ENCODE measurements around the gene TMED1.
A peak's percentile ranks its signal among the peaks of the same experiment; 100 is the strongest.
"Not testable (repeated sequence)": the region's sequence is repeated elsewhere in the genome, so short reads cannot be mapped to it uniquely, and the experiment has no call there.

The TMED1 gene

DNA sequence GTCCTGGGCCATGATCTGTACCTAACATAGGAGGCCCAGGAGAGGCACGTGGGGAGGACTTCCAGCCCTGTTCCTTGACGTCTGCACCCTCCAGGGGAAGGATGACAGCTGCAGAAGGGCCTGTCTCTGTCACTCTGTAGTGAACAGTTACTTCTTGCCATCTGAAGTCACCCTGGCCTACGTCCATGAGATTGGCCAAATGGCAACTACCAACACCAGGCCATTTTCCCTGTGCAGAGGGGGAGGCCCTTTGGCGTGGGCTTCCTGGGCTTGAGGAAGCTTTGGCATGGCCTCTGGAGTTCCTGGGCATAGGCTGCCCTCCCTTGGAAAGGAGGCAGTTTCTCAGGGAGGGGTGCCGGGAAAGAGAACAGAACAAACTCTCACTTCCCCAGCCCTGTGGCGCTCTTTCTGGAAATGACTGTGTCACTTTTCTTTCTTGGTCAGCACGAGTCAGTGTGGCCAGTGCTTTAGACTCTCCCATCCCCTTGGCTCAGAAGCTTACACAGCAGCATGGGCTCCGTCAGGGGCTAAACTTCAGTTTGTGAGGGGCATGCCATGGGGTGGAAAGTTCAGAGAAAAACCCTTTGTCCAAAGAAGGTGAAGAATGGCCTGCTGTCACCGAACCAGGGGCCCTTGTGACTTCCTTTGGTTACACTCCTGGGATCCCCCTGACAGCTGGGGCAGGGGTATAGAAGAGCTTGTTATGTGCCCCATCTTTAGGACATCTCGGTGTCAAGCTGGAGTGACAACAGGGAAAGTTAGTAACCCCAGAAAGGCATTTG is 40.6 kb upstream of the TMED1 start:
- TF ChIP-seq, protein P1, sequence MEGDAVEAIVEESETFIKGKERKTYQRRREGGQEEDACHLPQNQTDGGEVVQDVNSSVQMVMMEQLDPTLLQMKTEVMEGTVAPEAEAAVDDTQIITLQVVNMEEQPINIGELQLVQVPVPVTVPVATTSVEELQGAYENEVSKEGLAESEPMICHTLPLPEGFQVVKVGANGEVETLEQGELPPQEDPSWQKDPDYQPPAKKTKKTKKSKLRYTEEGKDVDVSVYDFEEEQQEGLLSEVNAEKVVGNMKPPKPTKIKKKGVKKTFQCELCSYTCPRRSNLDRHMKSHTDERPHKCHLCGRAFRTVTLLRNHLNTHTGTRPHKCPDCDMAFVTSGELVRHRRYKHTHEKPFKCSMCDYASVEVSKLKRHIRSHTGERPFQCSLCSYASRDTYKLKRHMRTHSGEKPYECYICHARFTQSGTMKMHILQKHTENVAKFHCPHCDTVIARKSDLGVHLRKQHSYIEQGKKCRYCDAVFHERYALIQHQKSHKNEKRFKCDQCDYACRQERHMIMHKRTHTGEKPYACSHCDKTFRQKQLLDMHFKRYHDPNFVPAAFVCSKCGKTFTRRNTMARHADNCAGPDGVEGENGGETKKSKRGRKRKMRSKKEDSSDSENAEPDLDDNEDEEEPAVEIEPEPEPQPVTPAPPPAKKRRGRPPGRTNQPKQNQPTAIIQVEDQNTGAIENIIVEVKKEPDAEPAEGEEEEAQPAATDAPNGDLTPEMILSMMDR (IDR thresholded peaks at IDR 0.05; ENCODE audit: low read depth, low read length, missing control alignments), result no peak
- no peak overlapping the region for H3K4me3 ChIP-seq (ENCODE audit: low read depth, low read length)
- in situ Hi-C loops (cut with HindIII; ENCODE audit: low sequenced_read_pairs), result no loop called here
- no peak for DNase-seq (ENCODE audit: low read depth)

DNA sequence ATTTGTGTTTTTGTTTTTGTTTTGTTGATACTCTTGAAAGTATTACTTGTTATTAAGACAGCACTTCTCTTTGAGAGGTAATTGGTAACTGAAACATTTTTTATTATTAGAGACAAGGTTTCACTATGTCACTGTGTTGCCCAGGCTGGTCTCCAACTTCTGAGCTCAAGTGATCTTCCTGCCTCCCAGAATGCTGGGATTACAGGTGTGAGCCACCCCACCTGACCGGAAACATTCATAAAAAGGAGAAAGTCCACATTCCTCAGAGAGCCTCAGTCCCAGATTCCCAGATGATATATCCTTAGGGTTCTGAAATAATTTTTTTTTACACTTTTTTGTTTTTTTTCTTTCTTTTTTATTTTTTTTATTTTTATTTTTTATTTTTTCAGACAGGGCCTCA is 38.0 kb upstream of the TMED1 start:
- in situ Hi-C loops (cut with HindIII; ENCODE audit: low sequenced_read_pairs), result no loop called here

DNA sequence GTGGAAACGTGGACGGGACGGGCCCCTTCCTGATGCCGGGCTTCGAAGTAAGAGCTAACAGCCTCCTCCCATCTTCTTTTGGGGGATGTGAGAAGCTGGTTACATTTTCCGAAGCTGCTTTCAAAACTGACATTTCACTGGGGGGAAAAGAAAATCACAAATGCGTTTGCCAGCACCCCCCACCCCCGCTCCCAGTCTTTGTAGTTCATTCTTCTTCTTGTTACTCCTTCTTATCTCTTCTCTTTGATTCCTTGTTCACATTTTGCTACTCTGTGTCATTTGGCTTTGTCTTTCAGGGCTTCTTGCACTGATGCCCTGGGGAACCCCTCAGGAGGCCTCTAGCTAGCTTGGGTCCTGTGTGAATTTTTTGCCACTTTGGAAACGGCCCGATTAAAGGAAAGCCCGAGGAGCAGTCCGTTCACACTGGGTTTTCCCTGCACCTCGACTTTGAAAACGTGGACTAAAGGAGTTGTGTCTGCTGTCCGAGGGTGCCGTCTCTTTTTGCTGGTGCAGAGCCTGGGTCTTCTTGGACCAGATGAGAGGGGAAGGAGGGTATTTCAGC is 36.6 kb upstream of the TMED1 start:
- TF ChIP-seq, protein P1 (IDR thresholded peaks at IDR 0.05; ENCODE audit: low read depth, low read length, missing control alignments), result no peak
- in situ Hi-C loops (cut with HindIII; ENCODE audit: low sequenced_read_pairs), result no loop called here
- no peak for DNase-seq (ENCODE audit: low read depth)
- H3K4me3 ChIP-seq (ENCODE audit: low read depth, low read length), result peak overlapping the region; percentile 80

More for the DNA sequence above, 38.0 kb upstream of the TMED1 start:
- no peak overlapping the region for H3K4me3 ChIP-seq (ENCODE audit: low read depth, low read length)
- no peak for DNase-seq (ENCODE audit: low read depth)
- TF ChIP-seq, protein P1 (IDR thresholded peaks at IDR 0.05; ENCODE audit: low read depth, low read length, missing control alignments), result no peak

DNA sequence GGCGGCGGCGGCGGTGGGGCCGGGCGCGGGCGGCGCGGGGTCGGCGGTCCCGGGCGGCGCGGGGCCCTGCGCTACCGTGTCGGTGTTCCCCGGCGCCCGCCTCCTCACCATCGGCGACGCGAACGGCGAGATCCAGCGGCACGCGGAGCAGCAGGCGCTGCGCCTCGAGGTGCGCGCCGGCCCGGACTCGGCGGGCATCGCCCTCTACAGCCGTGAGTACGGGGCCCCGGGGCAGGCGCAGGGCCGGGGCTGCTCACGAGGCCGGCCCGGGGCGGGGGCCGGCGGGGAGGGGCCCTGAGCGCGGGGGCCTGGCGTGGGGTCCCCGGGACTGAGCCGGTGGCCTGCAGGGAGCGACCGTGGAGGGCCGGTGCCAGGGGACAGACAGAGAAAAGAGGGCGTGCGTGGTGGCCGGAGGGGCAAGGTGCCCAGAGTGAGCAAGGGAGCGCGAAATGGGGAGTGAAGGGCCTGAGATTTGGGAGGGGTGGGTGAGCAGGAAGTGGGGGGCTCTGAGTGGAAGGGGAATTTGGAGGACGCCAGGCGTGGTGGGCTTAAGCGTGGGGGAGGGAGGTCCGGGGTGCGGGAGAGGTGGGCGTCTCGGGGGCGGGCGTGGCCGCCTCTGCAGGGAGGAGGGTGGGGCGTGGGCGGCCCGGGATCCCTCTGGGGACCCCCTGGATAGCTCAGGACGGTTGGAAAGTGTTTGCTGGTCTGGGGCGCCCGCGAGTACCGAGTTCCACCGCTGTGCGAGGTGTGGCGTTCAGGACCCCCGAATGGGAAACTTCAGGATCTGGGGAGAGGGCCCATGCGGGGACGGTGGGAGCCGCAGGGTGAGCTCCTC is 35.9 kb upstream of the TMED1 start:
- in situ Hi-C loops (cut with HindIII; ENCODE audit: low sequenced_read_pairs), result no loop called here
- TF ChIP-seq, protein P1 (IDR thresholded peaks at IDR 0.05; ENCODE audit: low read depth, low read length, missing control alignments), result peak; percentile 11
- H3K4me3 ChIP-seq (ENCODE audit: low read depth, low read length), result peak overlapping the region; percentile 80
- no peak for DNase-seq (ENCODE audit: low read depth)

DNA sequence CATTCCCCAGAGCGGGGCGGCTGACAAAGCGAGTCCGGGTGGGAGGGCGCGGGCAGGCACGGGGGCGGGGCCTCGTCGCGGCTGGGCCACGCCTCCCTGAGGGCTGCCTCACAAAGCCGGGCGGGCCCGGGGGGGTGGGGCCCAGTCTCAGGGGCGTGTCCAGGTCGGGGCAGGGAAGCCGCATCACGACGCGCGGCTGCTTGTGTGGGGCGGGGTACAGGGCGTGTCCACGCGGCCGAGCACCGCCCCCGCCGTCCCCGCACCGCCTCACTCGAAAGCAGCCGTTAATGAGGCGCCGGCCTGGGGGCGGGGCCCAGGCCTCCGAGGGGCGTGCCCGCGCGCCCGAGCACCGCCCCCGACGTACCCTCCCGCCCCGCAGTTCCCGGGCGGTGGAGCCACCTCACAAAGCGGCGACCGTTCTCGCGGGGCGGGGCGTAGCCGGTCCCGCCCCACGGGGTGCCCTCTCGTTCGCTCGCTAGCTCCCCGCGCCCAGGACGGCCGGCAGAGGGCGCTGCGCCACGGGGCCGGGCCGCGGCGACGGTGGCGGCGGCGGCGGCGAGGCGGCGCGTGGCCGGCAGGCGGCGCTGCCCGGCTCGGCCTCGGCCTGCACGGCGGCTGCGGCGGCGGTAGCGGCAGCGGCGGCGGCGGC is 35.1 kb upstream of the TMED1 start, which contains the start of gene CARM1:
CARM1 (plus strand) TSS at position 599 of the 649 bp plus-strand sequence. CDS start 150 bp downstream, outside the sequence.
- H3K4me3 ChIP-seq (ENCODE audit: low read depth, low read length), result peak within 1 kb of the TSS; percentile 80
- in situ Hi-C loops (cut with HindIII; ENCODE audit: low sequenced_read_pairs), result no loop called here
- TF ChIP-seq, protein P1 (IDR thresholded peaks at IDR 0.05; ENCODE audit: low read depth, low read length, missing control alignments), result peak; percentile 50
- peak; percentile 94 for DNase-seq (ENCODE audit: low read depth)

DNA sequence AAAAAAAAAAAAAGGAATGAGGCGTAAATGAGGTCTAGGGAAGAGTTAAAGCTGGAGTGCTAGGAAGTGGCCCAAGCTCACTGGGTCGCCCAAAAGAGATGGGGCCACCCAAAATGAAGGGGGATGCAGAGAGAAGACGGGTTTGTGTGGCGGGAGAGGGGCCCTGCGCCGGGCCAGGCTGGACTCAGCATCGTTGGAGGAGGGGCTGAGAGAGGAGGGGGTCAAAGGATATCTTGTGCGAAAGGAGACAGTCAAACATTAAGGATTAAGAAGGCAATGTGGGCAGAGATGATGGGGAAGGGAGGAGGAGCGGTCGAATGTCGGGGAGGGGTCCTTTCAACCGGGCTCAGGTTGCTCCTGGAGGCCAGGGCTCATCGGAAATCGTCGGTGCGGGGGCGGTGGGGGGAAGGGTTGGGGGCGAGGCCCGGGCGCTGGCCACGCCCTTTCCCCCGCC is 34.5 kb upstream of the TMED1 start:
- in situ Hi-C loops (cut with HindIII; ENCODE audit: low sequenced_read_pairs), result no loop called here
- H3K4me3 ChIP-seq (ENCODE audit: low read depth, low read length), result peak overlapping the region; percentile 40
- DNase-seq (ENCODE audit: low read depth), result no peak
- TF ChIP-seq, protein P1 (IDR thresholded peaks at IDR 0.05; ENCODE audit: low read depth, low read length, missing control alignments), result no peak

DNA sequence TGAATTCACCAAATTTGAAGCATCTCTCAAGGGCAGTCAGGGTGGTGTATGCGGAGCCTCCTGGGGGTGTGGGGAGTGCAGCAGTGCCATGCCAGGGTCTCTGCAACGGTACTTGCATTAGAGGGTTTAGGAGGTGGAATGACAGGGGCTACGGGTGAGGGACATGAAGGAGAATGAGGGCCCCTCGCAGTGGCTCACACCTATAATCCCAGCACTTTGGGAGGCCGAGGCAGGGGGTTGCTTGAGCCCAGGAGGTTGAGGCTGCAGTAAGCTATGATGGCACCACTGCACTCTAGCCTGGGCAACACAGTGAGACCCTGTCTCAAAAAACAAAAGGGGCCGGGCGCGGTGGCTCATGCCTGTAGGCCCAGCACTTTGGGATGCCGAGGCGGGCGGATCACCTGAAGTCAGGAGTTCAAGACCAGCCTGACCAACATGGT is 33.9 kb upstream of the TMED1 start:
- DNase-seq (ENCODE audit: low read depth); in situ Hi-C loops (cut with HindIII; ENCODE audit: low sequenced_read_pairs); H3K4me3 ChIP-seq (ENCODE audit: low read depth, low read length): not testable (repeated sequence)

All from astrocyte of the cerebellum (primary cell).